Activated CD8-positive, alpha-beta memory T cell treated with anti-CD3 and anti-CD28 coated beads, Interleukin-2, amount 50 U/mL, for 1 hour (primary cell): ENCODE results near the gene U2SURP.

Experiments used
- DNase-seq: peaks from one replicate; pipeline ENCODE4 v3.0.0-alpha.2; 2020; ENCODE audit errors: extremely low read depth

The U2SURP gene

GRCh38 chr3:143001369-143002082, at the start of gene U2SURP:
Gene U2SURP, plus strand, starts transcription at chr3:143001570. Its CDS starts 59 bp downstream, at chr3:143001629.
- DNase-seq = peak; percentile 71

GRCh38 chr3:142951794-142952193, 49.6 kb upstream of the U2SURP start:
- no peak for DNase-seq

GRCh38 chr3:142952272-142953193, 48.8 kb upstream of the U2SURP start:
- DNase-seq = no peak

GRCh38 chr3:142953443-142953842, 47.9 kb upstream of the U2SURP start:
- no peak for DNase-seq

- no peak for DNase-seq
These were observed 42.7 kb upstream of the U2SURP start for GRCh38 chr3:142958707-142959106.

- no peak for DNase-seq
These were observed 41.0 kb upstream of the U2SURP start for GRCh38 chr3:142960322-142960850.

GRCh38 chr3:142961539-142961938, 39.8 kb upstream of the U2SURP start:
- no peak for DNase-seq

- DNase-seq = no peak
These were observed 39.2 kb upstream of the U2SURP start for GRCh38 chr3:142962175-142962519.

GRCh38 chr3:142962520-142963233, 38.7 kb upstream of the U2SURP start:
- DNase-seq = no peak

GRCh38 chr3:142963234-142963515, 38.2 kb upstream of the U2SURP start:
- DNase-seq = no peak

GRCh38 chr3:142963516-142964448, 37.6 kb upstream of the U2SURP start, which contains the start of gene PAQR9:
Gene PAQR9, minus strand, starts transcription at chr3:142963674. Its CDS starts 338 bp downstream, at chr3:142963336.
- no peak for DNase-seq

GRCh38 chr3:142965581-142965980, 35.8 kb upstream of the U2SURP start:
- DNase-seq = no peak

- no peak for DNase-seq
These were observed 34.6 kb upstream of the U2SURP start for GRCh38 chr3:142966808-142967207.

GRCh38 chr3:142968319-142969025, 32.9 kb upstream of the U2SURP start:
- no peak for DNase-seq

GRCh38 chr3:142971431-142971830, 29.9 kb upstream of the U2SURP start:
- no peak for DNase-seq

GRCh38 chr3:142972092-142972753, 29.1 kb upstream of the U2SURP start:
- no peak for DNase-seq

- no peak for DNase-seq
These were observed 28.0 kb upstream of the U2SURP start for GRCh38 chr3:142973217-142974009.

- no peak for DNase-seq
These were observed 25.9 kb upstream of the U2SURP start for GRCh38 chr3:142975316-142975995.
